ENCODE measurements around the gene ITGBL1.

The ITGBL1 gene

GRCh38 chr13:101424381-101425155, 27.9 kb upstream of the ITGBL1 start:
- TF ChIP-seq CTCF (IDR thresholded peaks at IDR 0.05; ENCODE audit: low read depth, low read length) = no peak
- H3K36me3 ChIP-seq = no peaks in the 10 kb centered on the region
- H3K4me3 ChIP-seq (ENCODE audit: low read depth, low read length) = no peak overlapping the region
- H3K4me1 ChIP-seq = no peaks in the 10 kb centered on the region
- no peak for DNase-seq
- H3K9me3 ChIP-seq = no peaks in the 10 kb centered on the region; the same call in 1 of the 2 replicates
- H3K27me3 ChIP-seq = peaks cover 4% of the 10 kb centered on the region; the same call in 1 of the 2 replicates

GRCh38 chr13:101425156-101425471, 27.4 kb upstream of the ITGBL1 start:
- no peak overlapping the region for H3K4me3 ChIP-seq (ENCODE audit: low read depth, low read length)
- TF ChIP-seq CTCF (IDR thresholded peaks at IDR 0.05; ENCODE audit: low read depth, low read length) = no peak

GRCh38 chr13:101425623-101426022, 26.9 kb upstream of the ITGBL1 start:
- H3K9me3 ChIP-seq = no peaks in the 10 kb centered on the region; the same call in 1 of the 2 replicates
- no peak for TF ChIP-seq CTCF (IDR thresholded peaks at IDR 0.05; ENCODE audit: low read depth, low read length)
- no peak for DNase-seq
- H3K36me3 ChIP-seq = no peaks in the 10 kb centered on the region
- H3K4me1 ChIP-seq = no peaks in the 10 kb centered on the region
- no peak overlapping the region for H3K4me3 ChIP-seq (ENCODE audit: low read depth, low read length)
- peaks cover 4% of the 10 kb centered on the region; the same call in 1 of the 2 replicates for H3K27me3 ChIP-seq

More at GRCh38 chr13:101425156-101425471, 27.4 kb upstream of the ITGBL1 start:
- peaks cover 4% of the 10 kb centered on the region; the same call in 1 of the 2 replicates for H3K27me3 ChIP-seq
- no peaks in the 10 kb centered on the region; the same call in 1 of the 2 replicates for H3K9me3 ChIP-seq
- no peaks in the 10 kb centered on the region for H3K36me3 ChIP-seq
- no peak for DNase-seq
- no peaks in the 10 kb centered on the region for H3K4me1 ChIP-seq

- Histone ChIP-seq H3K4me1 (no peaks in the 10 kb centered on the region), H3K27me3 (peaks cover 4% of the 10 kb centered on the region; the same call in 1 of the 2 replicates), H3K36me3 (no peaks in the 10 kb centered on the region), H3K9me3 (no peaks in the 10 kb centered on the region), H3K4me3 (ENCODE audit: low read depth, low read length) (no peak overlapping the region)
- DNase-seq = no peak
- no peak for TF ChIP-seq CTCF (IDR thresholded peaks at IDR 0.05; ENCODE audit: low read depth, low read length)
Observed at GRCh38 chr13:101429733-101430132, 22.7 kb upstream of the ITGBL1 start.

GRCh38 chr13:101433895-101434294, 18.6 kb upstream of the ITGBL1 start:
- TF ChIP-seq CTCF (IDR thresholded peaks at IDR 0.05; ENCODE audit: low read depth, low read length) = no peak
- no peak overlapping the region for H3K4me3 ChIP-seq (ENCODE audit: low read depth, low read length)
- no peaks in the 10 kb centered on the region for H3K4me1 ChIP-seq
- DNase-seq = no peak
- no peaks in the 10 kb centered on the region for H3K9me3 ChIP-seq
- peaks cover 2% of the 10 kb centered on the region; the same call in 1 of the 2 replicates for H3K27me3 ChIP-seq
- no peaks in the 10 kb centered on the region for H3K36me3 ChIP-seq

- no peak for TF ChIP-seq CTCF (IDR thresholded peaks at IDR 0.05; ENCODE audit: low read depth, low read length)
- Histone ChIP-seq H3K4me3 (ENCODE audit: low read depth, low read length) (no peak overlapping the region), H3K27me3 (no peaks in the 10 kb centered on the region), H3K9me3 (no peaks in the 10 kb centered on the region), H3K36me3 (no peaks in the 10 kb centered on the region), H3K4me1 (no peaks in the 10 kb centered on the region)
- no peak for DNase-seq
Observed at GRCh38 chr13:101434486-101434885, 18.0 kb upstream of the ITGBL1 start.
